ENCODE measurements around the gene BCL2L12. TPM values are rescaled to one million over a fixed set of nuclear protein-coding genes. Genes with fewer than 3 reads are reported as not detected.
"Not testable (repeated sequence)": the region's sequence is repeated elsewhere in the genome, so short reads cannot be mapped to it uniquely, and the experiment has no call there.

The BCL2L12 gene
- total RNA-seq, 4 donors from 2014 or later, result 3.1 to 28.0 (median 7.5) TPM

DNA sequence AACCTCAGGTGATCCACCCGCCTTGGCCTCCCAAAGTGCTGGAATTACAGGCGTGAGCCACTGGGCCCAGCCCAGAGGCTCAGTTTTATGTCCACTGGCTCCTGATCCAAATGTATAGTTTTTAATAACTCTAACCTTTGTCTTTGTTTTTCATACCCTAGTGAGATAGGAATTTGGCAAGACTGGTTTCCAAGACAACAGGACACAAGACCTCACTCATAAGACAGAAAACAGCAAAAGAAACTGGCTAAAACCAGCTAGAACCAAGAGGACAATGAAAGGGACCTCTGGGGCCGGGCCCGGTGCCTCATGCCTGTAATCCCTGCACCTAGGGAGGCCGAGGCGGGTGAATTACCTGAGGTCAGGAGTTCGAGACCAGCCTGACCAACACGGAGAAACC lies 52.8 kb downstream of the BCL2L12 start:
- H3K4me3 ChIP-seq, result no peak overlapping the region
- H3K27me3 ChIP-seq, result no peaks in the 10 kb centered on the region
- WGBS, result 94% methylated on average over 8 of the region's 8 CpGs
- H3K4me1 ChIP-seq, result no peaks in the 10 kb centered on the region
- DNase-seq (ENCODE audit: low spot score in 2 of 2), result no peak
- H3K9me3 ChIP-seq, result no peaks in the 10 kb centered on the region
- H3K36me3 ChIP-seq, result no peaks in the 10 kb centered on the region
- no peak for TF ChIP-seq EP300 (IDR thresholded peaks at IDR 0.05)
- no peak overlapping the region for H3K27ac ChIP-seq

DNA sequence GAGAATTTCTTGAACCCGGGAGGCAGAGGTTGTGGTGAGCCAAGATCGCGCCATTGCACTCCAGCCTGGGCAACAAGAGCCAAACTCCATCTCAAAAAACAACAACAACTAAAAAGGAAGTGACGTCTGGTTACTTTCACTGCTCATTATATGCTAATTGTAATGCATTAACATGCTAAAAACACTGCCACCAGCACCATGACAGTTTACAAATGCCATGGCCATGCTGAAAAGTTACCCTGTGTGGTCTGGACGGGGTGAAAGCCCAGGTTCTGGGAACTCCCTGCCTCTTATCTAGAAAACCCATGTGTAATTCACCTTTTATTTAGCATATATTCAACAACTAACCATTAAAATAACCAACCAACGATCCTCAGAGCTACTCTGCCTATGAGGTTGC lies 53.3 kb downstream of the BCL2L12 start:
- no peaks in the 10 kb centered on the region for H3K36me3 ChIP-seq
- H3K9me3 ChIP-seq, result no peaks in the 10 kb centered on the region
- no peaks in the 10 kb centered on the region for H3K4me1 ChIP-seq
- no peaks in the 10 kb centered on the region for H3K27me3 ChIP-seq
- 84% methylated on average over 6 of the region's 6 CpGs for WGBS
- H3K27ac ChIP-seq, result no peak overlapping the region
- H3K4me3 ChIP-seq, result no peak overlapping the region
- TF ChIP-seq POLR2AphosphoS5 (IDR thresholded peaks at IDR 0.05), result no peak
- TF ChIP-seq, protein P1, sequence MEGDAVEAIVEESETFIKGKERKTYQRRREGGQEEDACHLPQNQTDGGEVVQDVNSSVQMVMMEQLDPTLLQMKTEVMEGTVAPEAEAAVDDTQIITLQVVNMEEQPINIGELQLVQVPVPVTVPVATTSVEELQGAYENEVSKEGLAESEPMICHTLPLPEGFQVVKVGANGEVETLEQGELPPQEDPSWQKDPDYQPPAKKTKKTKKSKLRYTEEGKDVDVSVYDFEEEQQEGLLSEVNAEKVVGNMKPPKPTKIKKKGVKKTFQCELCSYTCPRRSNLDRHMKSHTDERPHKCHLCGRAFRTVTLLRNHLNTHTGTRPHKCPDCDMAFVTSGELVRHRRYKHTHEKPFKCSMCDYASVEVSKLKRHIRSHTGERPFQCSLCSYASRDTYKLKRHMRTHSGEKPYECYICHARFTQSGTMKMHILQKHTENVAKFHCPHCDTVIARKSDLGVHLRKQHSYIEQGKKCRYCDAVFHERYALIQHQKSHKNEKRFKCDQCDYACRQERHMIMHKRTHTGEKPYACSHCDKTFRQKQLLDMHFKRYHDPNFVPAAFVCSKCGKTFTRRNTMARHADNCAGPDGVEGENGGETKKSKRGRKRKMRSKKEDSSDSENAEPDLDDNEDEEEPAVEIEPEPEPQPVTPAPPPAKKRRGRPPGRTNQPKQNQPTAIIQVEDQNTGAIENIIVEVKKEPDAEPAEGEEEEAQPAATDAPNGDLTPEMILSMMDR (IDR thresholded peaks at IDR 0.05), result no peak
- TF ChIP-seq POLR2A (IDR thresholded peaks at IDR 0.05), result no peak
- TF ChIP-seq EP300 (IDR thresholded peaks at IDR 0.05), result no peak
- DNase-seq (ENCODE audit: low spot score in 2 of 2), result no peak

DNA sequence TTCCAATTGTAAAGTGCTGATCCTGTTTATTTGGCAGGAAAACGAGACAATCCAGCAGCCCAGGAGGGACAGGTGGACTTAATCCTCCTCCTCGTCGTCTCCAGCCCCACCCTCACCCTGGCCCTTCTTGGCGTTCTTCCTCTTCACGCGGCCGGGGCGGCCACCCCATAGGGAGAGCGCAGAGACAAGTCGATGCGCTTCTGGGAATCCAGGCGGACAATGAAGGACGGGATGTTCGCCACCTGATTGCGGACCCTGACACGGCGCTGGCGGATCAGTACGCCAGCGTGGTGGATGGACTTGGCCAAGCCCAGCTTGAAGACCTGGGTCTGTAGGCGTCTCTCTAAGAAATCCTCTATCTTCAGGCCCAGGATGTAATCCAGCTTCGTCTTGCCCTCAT lies 53.7 kb downstream of the BCL2L12 start:
- H3K36me3 ChIP-seq; H3K27ac ChIP-seq; H3K27me3 ChIP-seq; H3K4me3 ChIP-seq; H3K9me3 ChIP-seq; DNase-seq (ENCODE audit: low spot score in 2 of 2); H3K4me1 ChIP-seq: not testable (repeated sequence)
- 82% methylated on average over 22 of the region's 22 CpGs for WGBS

Other genes starting within 250 kb of the BCL2L12 start
- not detected for gene PTH2, start 242.5 kb upstream of the BCL2L12 start, total RNA-seq
- gene GFY, start 240.5 kb upstream of the BCL2L12 start, total RNA-seq, result not detected
- gene SLC17A7, start 224.4 kb upstream of the BCL2L12 start, total RNA-seq, result 1 to 10 TPM in 3 of 4 donors, under 1 TPM in 1; 0.60 to 1.2 (median 1.1) TPM
- gene PIH1D1, start 214.1 kb upstream of the BCL2L12 start, total RNA-seq, result 100 to 1,000 TPM in 2 of 4 donors, 10 to 100 TPM in 2; 82.0 to 124 (median 104) TPM
- 10 to 100 TPM; 21.7 to 47.7 (median 35.9) TPM for gene ALDH16A1, start 212.7 kb upstream of the BCL2L12 start, total RNA-seq
- 1 to 10 TPM; 1.2 to 4.9 (median 4.4) TPM for gene FLT3LG, start 191.7 kb upstream of the BCL2L12 start, total RNA-seq
- gene RPL13A, start 178.3 kb upstream of the BCL2L12 start, total RNA-seq, result 1,000 to 10,000 TPM; 2,613 to 5,154 (median 4,451) TPM
- gene RPS11, start 169.5 kb upstream of the BCL2L12 start, total RNA-seq, result 1,000 to 10,000 TPM; 3,049 to 5,024 (median 4,623) TPM
- gene FCGRT, start 153.3 kb upstream of the BCL2L12 start, total RNA-seq, result 100 to 1,000 TPM in 3 of 4 donors, 10 to 100 TPM in 1; 96.2 to 136 (median 112) TPM
- gene RCN3, start 137.9 kb upstream of the BCL2L12 start, total RNA-seq, result 10 to 100 TPM in 2 of 4 donors, 1 to 10 TPM in 2; 4.9 to 18.8 (median 9.0) TPM
- 10 to 100 TPM; 42.5 to 85.6 (median 68.9) TPM for gene NOSIP, start 85.4 kb upstream of the BCL2L12 start, total RNA-seq
- 10 to 100 TPM; 13.8 to 21.2 (median 16.7) TPM for gene PRRG2, start 84.6 kb upstream of the BCL2L12 start, total RNA-seq
- 10 to 100 TPM; 24.6 to 50.3 (median 38.9) TPM for gene PRR12, start 74.8 kb upstream of the BCL2L12 start, total RNA-seq
- 10 to 100 TPM; 12.9 to 28.8 (median 18.6) TPM for gene RRAS, start 25.8 kb upstream of the BCL2L12 start, total RNA-seq
- 10 to 100 TPM; 22.1 to 36.9 (median 28.5) TPM for gene SCAF1, start 23.7 kb upstream of the BCL2L12 start, total RNA-seq
- gene IRF3, start 76 bp upstream of the BCL2L12 start, total RNA-seq, result 100 to 1,000 TPM in 1 of 4 donors, 10 to 100 TPM in 3; 61.3 to 164 (median 81.0) TPM
- gene PRMT1, start 11.3 kb downstream of the BCL2L12 start, total RNA-seq, result 100 to 1,000 TPM; 101 to 142 (median 112) TPM
- gene ADM5, start 23.7 kb downstream of the BCL2L12 start, total RNA-seq, result 1 to 10 TPM; 1.8 to 7.6 (median 4.1) TPM
- 1 to 10 TPM in 1 of 4 donors, under 1 TPM in 3; 0.57 to 1.2 (median 0.92) TPM for gene CPT1C, start 25.2 kb downstream of the BCL2L12 start, total RNA-seq
- gene TSKS, start 97.4 kb downstream of the BCL2L12 start, total RNA-seq, result 1 to 10 TPM in 2 of 4 donors, not detected in 2; 1.7 to 2.5 TPM
- 100 to 1,000 TPM in 1 of 4 donors, 10 to 100 TPM in 3; 78.1 to 101 (median 93.4) TPM for gene AP2A1, start 101.1 kb downstream of the BCL2L12 start, total RNA-seq
- 10 to 100 TPM in 3 of 4 donors, 1 to 10 TPM in 1; 9.4 to 24.2 (median 14.4) TPM for gene FUZ, start 147.4 kb downstream of the BCL2L12 start, total RNA-seq
- 10 to 100 TPM; 32.2 to 60.3 (median 40.8) TPM for gene MED25, start 152.4 kb downstream of the BCL2L12 start, total RNA-seq
- 100 to 1,000 TPM in 1 of 4 donors, 10 to 100 TPM in 3; 82.2 to 147 (median 91.2) TPM for gene PTOV1, start 185.2 kb downstream of the BCL2L12 start, total RNA-seq
- gene PNKP, start 201.6 kb downstream of the BCL2L12 start, total RNA-seq, result 10 to 100 TPM; 26.0 to 53.3 (median 40.5) TPM
- gene AKT1S1, start 211.4 kb downstream of the BCL2L12 start, total RNA-seq, result 10 to 100 TPM; 19.3 to 25.1 (median 20.0) TPM
- 10 to 100 TPM; 40.5 to 93.4 (median 59.4) TPM for gene TBC1D17, start 211.8 kb downstream of the BCL2L12 start, total RNA-seq
- gene IL4I1, start 231.0 kb downstream of the BCL2L12 start, total RNA-seq, result under 1 TPM in 1 of 4 donors, not detected in 3; 0.89 TPM

All from suprapubic skin (tissue), 4 donors.